GM23248 (cell line): ENCODE results near the gene FAM114A1. TPM values are rescaled to one million over a fixed set of nuclear protein-coding genes. Genes with fewer than 3 reads are reported as not detected.
A peak's percentile ranks its signal among the peaks of the same experiment; 100 is the strongest.
"Not testable (repeated sequence)": the region's sequence is repeated elsewhere in the genome, so short reads cannot be mapped to it uniquely, and the experiment has no call there.

Experiments
- DNase-seq: peaks from one replicate; pipeline ENCODE4 v3.0.0-alpha.2; 2015
- H2AFZ ChIP-seq: fragments of 200-600 bp; sonication (generic); 2 replicates; pipeline ENCODE4 v1.6.1; 2016; ENCODE audit warnings: antibody characterized with exemption
- H3F3A ChIP-seq: fragments of 200-600 bp; sonication (generic); 2 replicates; pipeline ENCODE4 v1.6.1; 2016; ENCODE audit warnings: mild to moderate bottlenecking, antibody characterized with exemption, mixed run types; ENCODE audit not compliant: insufficient read depth
- H3K27ac ChIP-seq: fragments of 200-600 bp; sonication (generic); 2 replicates; pipeline ENCODE4 v1.5.1; 2016; ENCODE audit warnings: mild to moderate bottlenecking
- H3K27me3 ChIP-seq: fragments of 200-600 bp; sonication (generic); replicated peaks from 2 replicates; pipeline ENCODE4 v1.6.1; 2016; ENCODE audit warnings: mild to moderate bottlenecking; ENCODE audit not compliant: insufficient read depth
- H3K36me3 ChIP-seq: fragments of 200-600 bp; sonication (generic); 2 replicates; pipeline ENCODE4 v1.6.1; 2016; ENCODE audit warnings: low read depth, mild to moderate bottlenecking
- H3K4me1 ChIP-seq: fragments of 200-600 bp; sonication (generic); 2 replicates; pipeline ENCODE4 v1.6.1; 2016; ENCODE audit warnings: mild to moderate bottlenecking; ENCODE audit not compliant: insufficient read depth
- H3K4me2 ChIP-seq: fragments of 200-600 bp; sonication (generic); one replicate; pipeline ENCODE4 v1.6.1; 2016; ENCODE audit warnings: mild to moderate bottlenecking; ENCODE audit not compliant: unreplicated experiment
- H3K4me3 ChIP-seq: fragments of 200-600 bp; sonication (generic); 2 replicates; pipeline ENCODE4 v1.5.1; 2016; ENCODE audit warnings: mild to moderate bottlenecking
- H3K79me2 ChIP-seq: fragments of 200-600 bp; sonication (generic); 2 replicates; pipeline ENCODE4 v1.6.1; 2016; ENCODE audit warnings: mild to moderate bottlenecking; ENCODE audit not compliant: insufficient read depth
- H3K9ac ChIP-seq: fragments of 200-600 bp; sonication (generic); 2 replicates; pipeline ENCODE4 v1.6.1; 2016; ENCODE audit warnings: mild to moderate bottlenecking
- H3K9me2 ChIP-seq: fragments of 200-600 bp; sonication (generic); 2 replicates; pipeline ENCODE4 v1.6.1; 2016; ENCODE audit warnings: mixed run types, mild to moderate bottlenecking, moderate library complexity; ENCODE audit not compliant: insufficient read depth
- H3K9me3 ChIP-seq: fragments of 200-600 bp; sonication (generic); one replicate; pipeline ENCODE4 v1.6.1; 2017; ENCODE audit warnings: low read depth
- H4K20me1 ChIP-seq: fragments of 200-600 bp; sonication (generic); 2 replicates; pipeline ENCODE4 v1.6.0; 2016; ENCODE audit not compliant: insufficient read depth
- EZH2 ChIP-seq: fragments of 200-600 bp; sonication (generic); IDR thresholded peaks from 2 replicates; pipeline ENCODE4 v1.6.1; 2018; ENCODE audit warnings: antibody characterized with exemption, mild to moderate bottlenecking; ENCODE audit not compliant: insufficient read depth, poor library complexity, severe bottlenecking
- EZH2phosphoT487 ChIP-seq: fragments of 200-600 bp; sonication (generic); IDR thresholded peaks from 2 replicates; pipeline ENCODE4 v1.6.1; 2018; ENCODE audit warnings: antibody characterized with exemption, moderate library complexity, mild to moderate bottlenecking, low read depth; ENCODE audit not compliant: insufficient read depth
- WGBS, 2 experiments: methylation state at CpG; one replicate each; pipeline ENCODE4 v1.1.6; 2015 to 2017; ENCODE audit warnings: low lambda C conversion rate in 2 of 2, low coverage in 1 of 2; ENCODE audit errors: missing lambda C conversion rate in 2 of 2; 5-methylcytosine and 5-hydroxymethylcytosine counted together
- in situ Hi-C: fragments of 300-500 bp; cut with MboI; formaldehyde crosslinking; loops from 2 replicates; pipeline ENCODE4 v1.15.0; 2020
- polyA plus RNA-seq: library from polyadenylated mRNA; unstranded; fragments of >200 nt; fragmentation: Nextera tagmentation; extraction: Ambion mirVana; gene quantifications from 2 replicates; pipeline ENCODE4 v1.2.1, GENCODE V29; 2016
- total RNA-seq: library from RNA; depleted of rRNA; stranded (reverse); fragments of >200 nt; shearing (Covaris generic); gene quantifications from 2 replicates; pipeline ENCODE4 v1.2.3, GENCODE V29; 2014

FAM114A1 gene
- total and polyA plus RNA-seq, 2 experiments from 2014 or later: 237 to 318 TPM

DNA sequence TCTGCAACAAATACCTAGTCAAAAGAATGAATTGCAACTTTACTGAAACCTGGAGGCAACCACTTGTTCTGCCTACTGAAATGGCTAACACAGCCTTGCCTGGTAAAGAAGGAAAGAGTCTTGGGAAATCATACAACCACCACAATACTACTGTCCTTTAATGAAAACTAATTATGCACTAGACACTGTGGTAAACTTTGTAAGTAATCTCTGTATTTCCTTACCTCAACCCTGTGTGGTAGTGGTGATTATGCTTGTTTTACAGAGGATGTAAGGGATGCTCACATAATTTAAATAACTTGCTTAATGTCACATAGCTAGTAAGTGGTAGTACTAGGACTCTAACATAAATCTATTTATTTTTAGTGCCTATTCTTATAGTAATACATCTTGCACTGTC is 119.9 kb downstream of the FAM114A1 start:
- no peak for DNase-seq
- H3K9me3 ChIP-seq: no peaks in the 10 kb centered on the region
- peaks cover 20% of the 10 kb centered on the region for H3K4me1 ChIP-seq
- H3K9ac ChIP-seq: no peak overlapping the region
- peaks cover 12% of the 10 kb centered on the region for H3F3A ChIP-seq
- H3K27me3 ChIP-seq: no peaks in the 10 kb centered on the region
- in situ Hi-C loops: no loop called here
- H3K9me2 ChIP-seq: no peaks in the 10 kb centered on the region
- H4K20me1 ChIP-seq: no peaks in the 10 kb centered on the region
- no peaks in the 10 kb centered on the region for H3K36me3 ChIP-seq
- no peak overlapping the region for H3K4me2 ChIP-seq
- H2AFZ ChIP-seq: no peak overlapping the region
- TF ChIP-seq EZH2phosphoT487: no peak
- no peak for TF ChIP-seq EZH2
- no peak overlapping the region for H3K27ac ChIP-seq
- no peaks in the 10 kb centered on the region for H3K79me2 ChIP-seq
- no peak overlapping the region for H3K4me3 ChIP-seq

DNA sequence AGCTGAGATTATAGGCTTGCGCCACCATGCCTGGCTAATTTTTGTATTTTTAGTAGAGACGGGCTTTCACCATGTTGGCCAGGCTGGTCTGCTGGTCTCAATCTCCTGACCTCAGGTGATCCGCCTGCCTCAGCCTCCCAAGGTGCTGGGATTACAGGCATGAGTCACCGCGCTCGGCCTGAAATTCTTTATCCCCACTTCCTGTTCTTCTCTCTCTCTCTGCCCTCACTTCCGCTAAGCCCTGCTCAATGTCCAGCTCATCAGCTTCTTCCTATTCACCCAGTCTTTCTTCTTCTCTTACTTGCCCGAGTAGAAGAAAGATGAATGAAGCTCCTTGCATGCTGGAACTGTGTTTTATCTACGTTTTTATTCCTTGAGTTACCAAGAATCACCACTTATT is 120.7 kb downstream of the FAM114A1 start:
- H3K4me2 ChIP-seq, DNase-seq: not testable (repeated sequence)
- 55 to 68% methylated on average over 4 to 8 of the region's 9 CpGs for WGBS, 2 experiments

GRCh38 chr4:38989487-38989886 is 121.9 kb downstream of the FAM114A1 start:
- Histone ChIP-seq H4K20me1 (no peaks in the 10 kb centered on the region), H3K4me2 (no peak overlapping the region), H3F3A (no peaks in the 10 kb centered on the region), H3K9me3 (no peaks in the 10 kb centered on the region), H3K9ac (no peak overlapping the region), H3K79me2 (no peaks in the 10 kb centered on the region), H3K9me2 (no peaks in the 10 kb centered on the region), H3K4me1 (peaks cover 4% of the 10 kb centered on the region), H3K27ac (no peak overlapping the region), H3K4me3 (no peak overlapping the region), H3K36me3 (no peaks in the 10 kb centered on the region), H2AFZ (no peak overlapping the region), H3K27me3 (no peaks in the 10 kb centered on the region)
- 77 to 84% methylated on average over 6 of the region's 6 CpGs for WGBS, 2 experiments
- peak; percentile 83 for DNase-seq
- TF ChIP-seq EZH2 (no peak), EZH2phosphoT487 (no peak)
- in situ Hi-C loops: no loop called here

More for the DNA sequence above, 120.7 kb downstream of the FAM114A1 start:
- H3K4me1 ChIP-seq: peaks cover 15% of the 10 kb centered on the region
- H3F3A ChIP-seq, H3K9me2 ChIP-seq, H3K79me2 ChIP-seq, H2AFZ ChIP-seq, H4K20me1 ChIP-seq, in situ Hi-C loops, H3K9ac ChIP-seq, H3K4me3 ChIP-seq, H3K27ac ChIP-seq, H3K9me3 ChIP-seq, H3K36me3 ChIP-seq, H3K27me3 ChIP-seq: not testable (repeated sequence)

DNA sequence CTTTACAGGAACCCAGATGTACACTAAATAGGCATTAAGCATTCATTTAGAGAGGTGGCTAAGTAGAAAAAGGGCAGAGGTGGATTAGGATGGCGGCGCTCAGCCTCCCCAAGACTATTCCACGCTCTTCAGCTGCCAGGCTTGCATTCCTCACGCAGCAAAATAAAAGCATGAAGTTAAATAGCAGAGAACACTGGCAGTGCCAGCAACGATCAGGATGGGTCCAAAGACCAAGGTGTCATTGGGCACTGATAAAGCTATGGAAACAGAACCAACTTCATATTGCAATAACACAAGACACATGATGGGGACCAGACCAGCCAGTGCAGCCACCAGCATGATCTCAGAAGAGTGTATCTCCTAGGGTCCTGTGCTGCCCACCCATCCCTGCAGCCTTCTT is 122.6 kb downstream of the FAM114A1 start:
- H3K9me2 ChIP-seq: no peaks in the 10 kb centered on the region
- DNase-seq: no peak
- H3K27me3 ChIP-seq: no peaks in the 10 kb centered on the region
- H3K9me3 ChIP-seq: no peaks in the 10 kb centered on the region
- in situ Hi-C loops: no loop called here
- H3K4me3 ChIP-seq: no peak overlapping the region
- no peaks in the 10 kb centered on the region for H3K36me3 ChIP-seq
- H3K4me2 ChIP-seq: no peak overlapping the region
- H2AFZ ChIP-seq: no peak overlapping the region
- H3K79me2 ChIP-seq: no peaks in the 10 kb centered on the region
- WGBS, 2 experiments: 95 to 98% methylated on average over 5 of the region's 5 CpGs
- H3K9ac ChIP-seq: no peak overlapping the region
- no peaks in the 10 kb centered on the region; the same call in 1 of the 2 replicates for H3K4me1 ChIP-seq
- no peak for TF ChIP-seq EZH2
- no peak for TF ChIP-seq EZH2phosphoT487
- no peaks in the 10 kb centered on the region for H4K20me1 ChIP-seq
- H3F3A ChIP-seq: no peaks in the 10 kb centered on the region
- H3K27ac ChIP-seq: no peak overlapping the region

DNA sequence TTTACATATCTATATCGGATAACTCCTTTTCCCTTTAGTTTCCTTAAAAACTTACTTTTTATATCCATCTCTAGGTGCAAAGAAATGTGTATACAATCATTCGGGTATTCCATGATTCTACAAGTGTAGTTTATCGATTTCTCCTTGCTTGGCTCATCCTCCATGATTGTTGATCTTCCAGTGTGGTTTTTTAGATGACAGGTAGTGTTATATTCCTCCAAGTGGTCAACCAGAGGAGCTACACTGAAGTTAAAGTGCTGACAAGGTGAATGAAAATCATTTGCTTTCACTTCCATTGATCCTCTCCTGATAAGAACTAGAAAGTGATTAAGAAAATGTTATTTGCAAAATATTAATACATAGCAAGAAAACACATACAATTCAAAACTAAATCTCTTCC is 126.1 kb downstream of the FAM114A1 start:
- Histone ChIP-seq H3K27me3 (no peaks in the 10 kb centered on the region), H4K20me1 (no peaks in the 10 kb centered on the region), H3K9me3 (no peaks in the 10 kb centered on the region), H3K9me2 (no peaks in the 10 kb centered on the region), H3K4me1 (no peaks in the 10 kb centered on the region; the same call in 1 of the 2 replicates), H3K36me3 (no peaks in the 10 kb centered on the region), H3K9ac (no peak overlapping the region), H3K4me2 (no peak overlapping the region), H3K79me2 (no peaks in the 10 kb centered on the region), H3F3A (no peaks in the 10 kb centered on the region), H3K27ac (no peak overlapping the region), H3K4me3 (no peak overlapping the region), H2AFZ (no peak overlapping the region)
- TF ChIP-seq EZH2phosphoT487: no peak
- TF ChIP-seq EZH2: no peak
- 72 to 81% methylated on average over 3 of the region's 3 CpGs for WGBS, 2 experiments
- no peak for DNase-seq
- in situ Hi-C loops: no loop called here
